Islet of Langerhans (tissue), 1 donor: ENCODE measurements around the gene SPATA20.

ENCODE experiments used
- FAIRE-seq: peaks from one replicate; lab custom pipeline; 2011; peaks lifted over from hg19 to GRCh38; lab: Jason Lieb, UNC

SPATA20 gene

DNA sequence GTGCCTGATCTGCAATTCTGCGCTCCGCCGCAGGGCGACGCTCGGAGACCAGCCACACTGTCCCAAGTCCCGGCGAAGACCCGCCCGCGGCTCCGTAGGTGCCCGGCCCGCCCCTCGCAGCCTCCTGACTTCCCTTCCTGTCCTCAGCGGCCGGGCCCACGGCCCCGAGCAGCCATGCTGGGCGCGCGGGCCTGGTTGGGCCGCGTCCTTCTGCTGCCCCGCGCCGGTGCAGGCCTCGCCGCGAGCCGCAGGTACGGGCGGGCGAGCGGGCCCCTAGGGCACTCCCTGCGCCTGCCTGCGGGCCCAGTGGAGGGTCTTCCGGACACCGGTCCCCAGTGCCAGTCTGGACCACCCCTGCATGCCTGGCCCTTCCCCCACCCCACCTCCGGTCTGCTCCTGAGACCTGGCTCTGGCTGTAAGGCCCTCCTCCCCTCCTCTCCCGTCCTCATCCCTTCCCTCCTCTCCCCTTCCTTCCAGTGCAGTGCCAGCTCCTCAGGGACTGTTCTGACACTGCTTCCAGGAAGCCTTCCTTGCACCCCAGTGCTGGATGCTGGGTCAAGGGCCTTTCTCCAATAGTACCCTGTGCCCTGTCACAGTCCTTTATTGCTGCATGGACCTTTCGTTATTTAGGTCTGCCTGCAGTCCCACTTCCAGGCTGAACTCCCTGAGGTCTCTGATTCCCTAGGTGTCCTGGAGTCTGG, at the start of gene SPATA20:
SPATA20 (plus strand) TSS at position 140 of the 701 bp plus-strand sequence; CDS start at position 175, 35 bp downstream.
- FAIRE-seq: no peak

DNA sequence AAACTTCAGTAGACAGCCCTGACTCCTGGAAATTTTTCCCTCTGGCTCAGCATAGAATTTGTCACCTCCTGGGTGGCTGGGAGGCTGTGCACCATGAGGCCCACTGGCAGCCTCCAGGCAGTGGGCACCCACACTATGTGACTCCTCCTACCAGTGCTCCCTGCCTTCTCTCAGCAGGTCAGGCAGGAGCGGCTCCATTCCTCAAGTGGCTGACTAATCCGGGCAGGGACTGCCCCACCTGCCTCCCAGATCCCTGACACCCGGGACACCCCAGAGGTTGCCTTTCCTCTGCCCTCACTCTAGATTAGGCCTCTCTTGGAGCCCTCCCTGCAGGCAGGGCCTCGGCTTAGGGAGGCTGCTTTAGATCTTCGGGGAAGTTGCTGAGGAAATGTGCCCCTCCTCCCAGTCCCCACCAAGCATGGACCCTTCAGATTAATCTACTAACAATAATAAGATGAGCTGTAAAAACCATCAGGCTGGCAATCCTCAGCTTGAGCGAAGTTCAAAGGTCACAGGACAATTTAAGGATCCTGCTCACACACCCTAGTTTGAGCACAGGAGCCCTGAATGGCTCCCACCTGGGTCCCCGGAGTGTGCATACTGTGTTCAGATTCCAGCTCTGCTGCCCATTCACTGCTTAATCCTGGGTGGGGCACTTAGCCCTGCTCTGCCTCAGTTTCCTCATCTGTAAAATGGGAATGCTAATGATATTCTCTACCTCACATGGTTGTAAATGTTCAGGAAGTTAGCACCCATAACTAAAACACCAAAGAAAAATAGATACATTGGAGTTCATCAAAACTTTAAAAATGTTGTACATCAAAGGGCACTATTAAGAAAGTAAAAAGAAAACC, 48.7 kb upstream of the SPATA20 start:
- no peak for FAIRE-seq

DNA sequence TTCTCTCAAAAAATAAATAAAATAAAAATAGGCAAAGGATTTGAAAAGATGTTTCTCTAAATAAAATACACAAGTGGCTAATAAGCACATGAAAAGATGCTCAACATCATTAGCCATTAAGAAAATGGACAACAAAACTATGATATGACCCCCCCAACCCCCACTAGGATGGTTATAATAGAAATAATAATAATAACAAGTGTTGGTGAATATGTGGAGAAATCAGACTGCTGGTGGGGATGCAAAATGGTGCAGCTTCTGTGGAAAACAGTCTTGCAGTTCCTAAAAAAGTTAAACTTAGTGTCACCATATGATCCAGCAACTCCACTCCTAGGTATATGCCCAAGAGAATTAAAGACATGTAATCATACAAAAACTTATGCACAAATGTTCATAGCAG, 47.7 kb upstream of the SPATA20 start:
- FAIRE-seq: no peak

DNA sequence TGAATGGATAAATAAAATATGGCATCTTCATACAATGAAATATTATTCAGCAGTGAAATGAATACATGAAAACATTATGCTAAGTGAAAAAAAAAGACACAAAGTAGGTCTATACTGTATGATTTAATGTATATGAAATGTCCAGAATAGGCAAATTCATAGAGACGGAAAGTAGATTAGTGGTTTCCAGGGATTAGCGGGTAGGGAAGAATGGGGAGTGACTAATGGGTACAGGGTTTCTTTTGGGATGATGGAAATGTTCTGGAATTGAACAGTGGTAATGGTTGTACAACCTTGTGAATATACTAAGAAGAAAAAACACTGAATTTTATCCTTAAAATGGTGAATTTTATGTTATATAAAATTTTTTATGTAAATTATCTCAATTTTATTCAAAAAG, 47.3 kb upstream of the SPATA20 start:
- no peak for FAIRE-seq

DNA sequence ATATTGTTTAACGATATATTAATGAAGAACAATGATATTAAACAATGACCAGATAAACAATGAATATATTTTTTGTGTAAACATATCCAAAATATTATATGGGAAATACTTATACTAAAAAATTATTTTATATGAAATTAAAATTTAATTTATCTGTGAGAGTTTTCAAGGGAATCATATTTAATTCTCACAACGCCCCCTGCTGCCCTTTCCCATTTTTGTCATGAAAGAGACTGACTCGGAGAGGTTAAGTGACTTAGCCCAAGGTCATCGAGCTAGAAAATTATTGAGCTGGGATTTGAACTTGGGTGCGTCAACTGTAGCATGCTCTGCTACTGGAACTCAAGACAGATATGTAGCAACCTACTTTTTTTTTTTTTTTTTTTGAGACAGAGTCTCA, 45.9 kb upstream of the SPATA20 start:
- no peak for FAIRE-seq

DNA sequence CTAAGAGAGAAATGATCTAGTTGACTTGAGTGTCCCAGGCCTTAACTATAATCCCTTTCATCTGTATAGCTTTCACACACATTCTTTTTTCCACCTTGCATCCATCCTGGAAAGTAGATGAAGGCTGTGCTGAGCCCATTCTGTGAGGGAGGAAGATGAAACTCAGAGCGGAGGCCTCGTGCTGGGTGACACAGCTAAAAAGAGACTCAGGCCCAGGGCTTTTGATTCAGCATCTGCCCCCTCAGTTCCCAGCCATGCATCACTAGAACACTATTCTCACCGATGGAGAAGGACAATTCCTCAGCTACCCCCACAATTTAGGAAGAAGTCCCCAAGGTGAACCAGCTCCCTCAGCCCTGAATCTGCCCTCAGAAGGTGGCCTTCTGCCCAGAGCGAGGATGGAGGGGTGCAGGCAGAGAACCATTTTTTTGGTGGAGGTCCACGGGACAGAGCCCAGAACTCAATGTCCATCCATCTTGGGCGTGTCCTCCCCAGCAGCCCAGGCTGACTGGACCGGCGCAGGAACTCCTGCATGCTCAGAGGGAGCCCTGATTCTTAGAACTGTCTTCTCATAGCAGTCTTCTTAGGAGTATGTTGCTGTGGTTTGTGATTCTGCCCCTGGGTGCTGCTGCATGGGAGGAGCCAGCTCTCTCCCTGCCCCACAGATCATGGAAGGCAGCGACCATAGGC, 44.5 kb upstream of the SPATA20 start:
- FAIRE-seq: no peak

DNA sequence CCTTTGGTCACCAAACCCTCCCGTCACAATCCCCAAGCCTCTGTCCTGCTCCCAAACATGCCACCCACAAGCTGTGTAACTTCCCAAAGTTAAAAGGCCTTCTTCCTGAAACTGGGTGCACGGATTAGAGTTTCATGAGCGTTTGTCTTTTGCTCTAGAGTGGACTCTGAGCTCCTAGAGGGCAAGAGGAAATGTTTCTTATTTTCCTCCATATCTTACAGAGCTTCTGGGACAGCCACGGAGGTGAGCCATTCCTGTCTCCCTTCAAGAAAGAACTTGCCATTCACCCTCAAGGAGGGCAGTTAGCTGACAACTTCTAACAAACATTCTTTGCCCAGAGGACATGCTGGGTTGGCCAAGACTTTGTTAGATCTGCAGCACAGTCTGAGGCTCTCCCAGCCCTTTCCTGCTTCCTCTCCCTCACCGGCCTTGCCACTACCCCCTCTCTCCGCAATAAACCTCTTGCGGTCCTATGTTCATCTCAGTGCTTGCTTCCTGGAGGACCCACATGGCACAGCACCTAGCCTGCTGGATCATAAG, 41.3 kb upstream of the SPATA20 start:
- no peak for FAIRE-seq

DNA sequence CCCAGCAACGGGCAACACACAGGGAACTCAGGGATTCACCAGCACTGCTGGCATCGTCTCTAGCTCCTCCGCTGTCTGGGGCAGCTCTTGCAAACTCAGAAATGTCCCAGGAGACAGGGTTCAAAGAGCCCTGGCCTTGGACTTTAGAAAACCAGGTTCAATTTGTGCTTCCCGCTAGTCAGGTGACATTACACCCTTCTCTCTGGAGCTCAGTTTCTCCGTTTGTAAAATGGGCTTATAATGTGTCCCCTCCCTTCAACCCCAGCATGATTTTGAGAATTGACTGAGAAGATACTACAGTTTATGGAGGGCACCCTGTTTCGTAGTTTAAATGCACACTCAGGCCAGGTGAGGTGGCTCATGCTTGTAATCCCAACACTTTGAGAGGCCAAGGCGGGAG, 40.7 kb upstream of the SPATA20 start:
- no peak for FAIRE-seq

DNA sequence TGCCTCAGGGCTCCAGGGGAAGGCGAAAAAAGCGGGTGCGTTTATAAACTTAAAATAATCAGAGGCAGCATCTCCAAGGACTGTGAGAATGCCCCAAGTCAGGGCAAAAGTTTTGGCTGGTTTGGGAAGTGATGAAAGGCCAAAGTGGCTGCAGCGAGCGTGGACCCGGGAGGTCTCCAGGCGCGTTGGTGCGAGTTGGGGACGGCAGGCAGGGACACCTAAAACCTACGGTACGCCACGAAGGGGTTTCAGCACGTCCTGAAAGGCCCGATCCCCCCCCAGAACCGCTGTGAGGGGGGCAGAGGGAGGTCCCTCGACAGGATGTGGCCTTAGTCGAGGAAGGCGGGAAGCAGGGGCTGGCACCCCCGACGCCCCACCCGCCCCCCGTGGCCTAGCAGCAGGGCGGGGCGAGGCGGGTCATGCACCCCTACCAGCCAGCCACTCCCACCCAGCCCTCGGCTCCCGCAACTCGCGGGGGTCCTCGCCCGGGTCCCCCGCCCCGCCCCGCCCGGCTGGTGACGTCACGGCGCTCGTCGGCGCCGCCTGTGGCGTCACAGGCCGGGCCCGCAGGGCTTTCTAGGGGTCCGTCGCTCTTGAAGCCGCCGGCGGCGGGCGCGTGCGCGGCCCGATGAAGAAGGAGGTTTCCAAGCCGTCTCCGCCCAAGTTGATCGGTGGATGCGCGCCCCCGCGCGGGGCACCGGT, 39.0 kb upstream of the SPATA20 start, which contains the start of gene MYCBPAP:
MYCBPAP (plus strand) TSS at position 569 of the 702 bp plus-strand sequence. CDS start 236 bp downstream, outside the sequence.
- FAIRE-seq: no peak

DNA sequence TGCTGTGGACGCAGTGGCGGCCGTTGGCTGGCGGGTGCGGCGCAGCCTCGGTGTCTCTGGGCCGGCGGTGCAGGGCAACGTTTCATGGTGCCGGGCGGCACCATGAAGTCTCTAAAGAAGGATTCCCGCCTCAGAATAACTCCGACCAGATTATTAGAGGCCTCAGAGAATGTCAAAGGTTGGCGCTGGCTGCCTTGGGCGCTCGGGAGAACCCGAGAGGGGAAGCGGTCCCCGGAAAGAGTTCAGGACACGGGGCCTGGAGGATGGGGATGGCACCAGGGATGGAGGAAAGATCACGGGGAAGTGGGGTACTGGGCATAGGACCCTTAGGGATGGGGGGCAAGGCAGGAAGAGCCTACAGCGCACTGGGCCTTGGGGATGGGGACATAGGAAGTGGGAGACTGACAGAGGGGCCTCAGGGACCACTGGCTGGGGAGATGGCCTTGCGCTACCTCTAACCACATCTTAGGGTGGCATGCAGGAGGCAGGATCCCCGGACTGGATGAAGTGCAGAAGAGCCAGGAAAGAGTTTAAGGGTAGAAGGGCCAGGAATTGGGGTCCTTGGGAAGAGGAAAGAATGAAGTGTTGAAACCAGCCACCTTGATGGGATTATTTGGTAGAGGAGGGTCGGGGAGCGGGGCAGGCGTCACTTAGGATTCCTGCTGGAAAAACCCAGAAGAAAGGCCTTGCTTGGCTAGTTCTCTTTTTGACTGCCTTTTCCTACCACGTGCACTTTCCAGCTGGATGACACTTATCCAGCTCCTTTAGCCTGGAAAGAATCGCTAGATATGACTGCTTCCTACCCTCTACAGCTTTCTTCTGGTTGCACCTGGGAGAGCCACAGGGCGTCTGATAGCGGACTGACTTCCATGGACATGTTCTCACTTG, 38.2 kb upstream of the SPATA20 start:
- FAIRE-seq: no peak

DNA sequence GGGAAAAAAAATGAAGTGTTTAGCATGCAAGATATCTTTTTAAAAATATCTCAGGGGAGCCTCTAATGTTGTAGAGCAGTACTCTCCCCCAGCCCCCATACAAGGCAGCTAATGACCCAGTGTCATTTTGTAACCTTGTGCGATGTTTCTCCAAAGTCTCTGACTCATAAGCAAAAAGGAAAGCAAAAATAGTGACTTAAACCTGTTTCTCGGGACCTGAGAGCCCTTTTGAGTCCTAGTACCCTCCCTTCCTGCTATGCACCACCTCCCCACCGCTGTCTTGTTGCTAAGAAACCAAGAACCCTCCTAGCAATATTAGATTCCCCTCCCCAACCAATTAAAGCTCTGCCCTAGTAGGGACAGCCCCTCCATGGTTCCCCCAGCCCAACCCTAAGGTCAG, 35.9 kb upstream of the SPATA20 start:
- no peak for FAIRE-seq

DNA sequence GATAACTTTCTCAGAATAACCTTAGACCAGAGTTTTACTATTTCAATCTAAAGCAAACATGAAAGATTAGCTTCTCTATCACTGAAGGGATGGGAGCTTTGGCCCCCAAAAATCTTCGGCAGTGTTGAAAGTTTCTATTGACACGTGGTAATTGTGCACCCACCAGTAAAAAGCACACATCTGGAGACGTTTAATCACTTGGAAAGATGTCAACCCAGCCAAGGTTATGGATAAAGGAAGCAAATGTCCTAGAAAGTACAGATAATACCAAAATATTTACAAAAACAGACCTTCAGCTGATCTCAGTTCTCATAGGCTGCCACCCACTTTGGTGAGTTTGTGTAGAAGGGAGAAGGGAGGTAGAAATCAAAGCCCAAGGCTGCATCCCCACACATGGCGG, 33.5 kb upstream of the SPATA20 start:
- no peak for FAIRE-seq

DNA sequence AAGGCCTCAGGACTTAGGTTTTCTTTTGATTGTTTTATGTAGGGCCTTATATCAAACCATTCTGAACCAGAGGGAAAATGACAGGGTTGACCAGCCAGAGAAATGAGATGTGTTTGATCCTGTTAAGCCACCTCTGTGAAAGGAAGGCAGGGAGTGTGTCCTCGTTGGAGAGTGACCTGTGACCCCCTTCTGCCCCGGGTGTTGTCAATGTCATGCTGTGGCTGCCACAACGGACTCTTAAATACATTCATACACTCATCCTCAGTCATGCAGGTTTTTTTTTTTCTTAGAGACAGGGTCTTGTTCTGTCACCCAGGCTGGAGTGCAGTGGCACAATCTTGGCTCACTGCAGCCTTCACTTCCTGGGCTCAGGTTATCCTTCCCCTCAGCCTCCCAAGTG, 32.6 kb upstream of the SPATA20 start:
- FAIRE-seq: no peak

DNA sequence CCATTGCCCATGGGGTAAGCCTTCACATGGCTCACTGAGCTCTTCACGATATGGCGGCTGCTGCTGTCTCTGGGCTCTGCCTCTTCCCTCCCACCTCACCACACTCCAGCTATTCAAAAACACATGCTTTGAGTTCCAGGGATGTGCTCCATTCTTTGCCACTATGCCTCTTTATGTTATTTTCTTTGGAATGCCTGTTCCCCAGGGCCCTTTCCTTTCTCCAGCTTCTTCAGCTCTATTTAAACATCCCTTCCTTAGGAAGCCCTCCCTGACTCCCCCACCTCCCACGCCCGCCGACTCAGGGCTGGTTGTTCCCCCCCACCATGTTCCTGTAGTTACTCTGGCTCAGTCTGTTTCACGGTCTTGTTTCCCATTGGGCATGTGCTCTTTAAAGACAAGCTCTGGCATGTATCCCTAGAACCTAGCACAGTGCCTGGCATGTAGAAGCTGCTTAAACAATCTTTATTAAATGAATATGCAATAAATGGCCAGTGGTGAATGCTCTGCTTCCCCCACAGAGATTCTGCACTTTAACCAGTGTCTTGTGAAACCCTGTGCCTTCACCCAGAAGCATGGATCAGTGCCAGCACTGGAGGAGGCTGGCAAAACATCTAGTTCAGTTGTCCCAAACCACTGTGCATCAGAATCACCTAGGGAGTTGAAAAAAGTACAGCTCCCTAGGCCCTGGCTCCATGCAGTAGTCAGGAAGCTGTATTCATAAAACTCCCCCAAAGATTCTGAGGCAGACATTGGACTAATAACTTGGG, 31.9 kb upstream of the SPATA20 start:
- FAIRE-seq: no peak

DNA sequence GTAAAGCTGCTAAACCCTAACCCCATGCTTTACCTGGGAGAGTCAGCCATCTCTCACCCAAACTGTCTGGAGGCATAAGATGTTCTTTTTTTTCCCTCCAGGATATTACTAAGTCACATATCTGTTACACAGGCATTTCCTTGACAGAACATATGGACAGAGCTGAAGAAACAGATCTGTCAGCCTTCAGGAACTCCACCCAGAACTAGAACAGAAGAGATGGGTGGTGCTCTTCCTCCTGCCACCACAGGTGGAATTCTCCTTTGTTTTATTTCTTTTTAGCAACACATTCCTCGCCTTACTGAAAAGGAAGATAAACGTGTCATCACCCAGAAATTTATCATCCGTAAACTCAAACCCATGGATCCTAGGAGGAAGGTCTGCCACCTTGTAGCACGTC, 30.0 kb upstream of the SPATA20 start:
- no peak for FAIRE-seq

DNA sequence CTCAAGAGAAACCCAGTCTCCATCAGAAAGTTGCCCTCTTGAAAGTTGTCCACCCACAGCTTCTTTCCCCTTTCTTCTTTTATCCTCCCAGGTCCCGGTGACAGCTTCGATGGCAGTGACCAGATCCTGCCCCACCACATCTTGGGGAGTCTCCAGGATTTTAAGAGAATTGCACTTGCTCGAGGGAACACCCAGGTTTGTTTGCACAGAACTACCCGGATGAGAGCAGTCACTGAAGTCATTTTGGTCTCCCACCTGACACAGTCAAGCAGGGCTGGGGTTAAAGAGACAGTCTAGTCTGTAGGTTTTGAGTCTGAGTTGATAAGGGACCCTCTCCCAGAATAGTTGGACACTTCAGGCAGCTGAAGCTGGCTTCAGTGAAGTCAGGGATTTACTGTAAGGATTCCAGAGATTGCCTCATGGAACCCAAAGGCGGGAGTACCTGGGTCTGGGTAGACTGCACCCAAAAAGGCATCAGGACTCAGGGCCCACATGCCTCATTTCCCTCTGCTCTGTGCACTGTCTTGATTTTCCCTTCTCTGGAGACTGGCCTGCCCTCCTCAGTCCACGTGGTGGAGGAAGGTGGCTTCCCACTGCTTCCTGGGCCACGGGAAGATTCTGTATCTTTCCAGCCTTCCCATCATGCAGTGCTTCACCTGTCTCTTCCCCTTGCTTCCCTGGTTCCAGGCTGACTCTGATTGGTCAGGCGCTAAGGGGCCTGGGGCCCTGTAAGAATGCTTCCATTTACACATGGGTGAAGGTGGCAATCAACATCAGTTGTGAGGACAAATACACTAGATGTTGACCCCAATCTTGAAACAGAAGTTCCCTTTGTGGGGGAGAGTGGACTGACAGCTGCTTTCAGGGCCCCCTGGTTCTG, 29.2 kb upstream of the SPATA20 start:
- FAIRE-seq: no peak

DNA sequence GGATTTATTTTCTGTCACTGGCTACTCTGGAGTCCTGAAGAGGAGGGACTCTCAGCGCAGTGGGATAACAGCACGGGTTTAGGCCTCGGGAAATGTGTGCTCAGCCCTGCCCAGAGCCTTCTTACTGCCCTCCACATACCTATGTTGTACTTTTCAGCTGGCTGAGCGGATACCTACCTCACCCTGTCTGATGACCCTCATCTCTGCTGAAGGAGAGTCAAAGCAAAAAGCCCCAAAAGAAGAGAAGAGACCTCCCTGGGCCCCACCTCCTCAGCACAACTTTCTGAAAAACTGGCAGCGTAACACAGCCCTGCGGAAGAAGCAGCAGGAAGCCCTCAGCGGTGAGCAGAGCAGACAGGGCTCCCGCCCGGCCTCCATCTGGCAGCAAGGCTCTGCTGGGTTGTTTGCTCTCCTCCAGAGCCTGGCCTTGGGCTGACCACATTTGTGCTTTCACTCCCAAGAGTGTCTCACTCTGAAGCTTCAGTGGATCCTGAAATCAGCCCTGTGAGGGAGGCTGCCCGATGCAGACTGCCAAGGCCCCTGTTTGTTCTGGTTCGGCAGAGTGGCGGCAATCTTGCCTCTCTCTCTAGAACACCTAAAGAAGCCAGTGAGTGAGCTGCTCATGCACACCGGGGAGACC, 28.5 kb upstream of the SPATA20 start:
- FAIRE-seq: no peak

DNA sequence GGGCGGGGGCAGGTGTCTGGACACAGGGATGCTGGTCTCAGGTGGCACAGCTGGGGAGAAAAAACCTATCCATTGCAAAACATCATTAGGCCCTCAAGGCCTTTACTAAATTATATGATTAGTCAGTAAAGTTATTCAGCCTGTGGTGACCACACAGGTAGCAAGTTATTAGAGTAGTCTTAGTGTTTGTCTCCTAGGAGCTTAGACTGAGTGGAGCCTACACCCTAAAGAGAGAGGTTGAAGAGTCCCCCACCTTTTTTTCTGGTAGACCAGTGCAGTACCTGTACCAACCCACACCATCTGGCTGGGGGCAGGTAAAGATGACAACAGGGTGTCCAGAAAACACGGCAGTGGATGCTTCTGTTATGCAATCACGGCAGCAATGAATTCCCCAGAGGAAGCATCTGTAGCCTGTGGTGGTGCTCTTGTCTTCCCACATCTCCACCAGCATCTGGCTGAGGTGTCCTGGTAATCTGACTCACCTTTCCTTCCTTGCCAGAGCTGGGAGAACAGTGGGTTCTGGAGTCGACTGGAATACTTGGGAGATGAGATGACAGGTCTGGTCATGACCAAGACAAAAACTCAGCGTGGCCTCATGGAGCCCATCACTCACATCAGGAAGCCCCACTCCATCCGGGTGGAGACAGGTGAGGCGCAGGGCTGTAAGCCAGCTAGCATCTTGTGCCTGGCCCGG, 27.7 kb upstream of the SPATA20 start:
- FAIRE-seq: no peak
